ENCODE results near the gene ARMC12.

GRCh38 chr6:35688605-35689322 is 48.1 kb upstream of the ARMC12 start, which contains the start of gene FKBP5:
- no peak for TF ChIP-seq CTCF (IDR thresholded peaks at IDR 0.05; ENCODE audit: low read length)
- no peak for TF ChIP-seq EZH2 (IDR thresholded peaks at IDR 0.05; ENCODE audit: borderline replicate concordance, low read length)
